Measurements from ENCODE around the gene LMBR1.

- TF ChIP-seq, protein P1, sequence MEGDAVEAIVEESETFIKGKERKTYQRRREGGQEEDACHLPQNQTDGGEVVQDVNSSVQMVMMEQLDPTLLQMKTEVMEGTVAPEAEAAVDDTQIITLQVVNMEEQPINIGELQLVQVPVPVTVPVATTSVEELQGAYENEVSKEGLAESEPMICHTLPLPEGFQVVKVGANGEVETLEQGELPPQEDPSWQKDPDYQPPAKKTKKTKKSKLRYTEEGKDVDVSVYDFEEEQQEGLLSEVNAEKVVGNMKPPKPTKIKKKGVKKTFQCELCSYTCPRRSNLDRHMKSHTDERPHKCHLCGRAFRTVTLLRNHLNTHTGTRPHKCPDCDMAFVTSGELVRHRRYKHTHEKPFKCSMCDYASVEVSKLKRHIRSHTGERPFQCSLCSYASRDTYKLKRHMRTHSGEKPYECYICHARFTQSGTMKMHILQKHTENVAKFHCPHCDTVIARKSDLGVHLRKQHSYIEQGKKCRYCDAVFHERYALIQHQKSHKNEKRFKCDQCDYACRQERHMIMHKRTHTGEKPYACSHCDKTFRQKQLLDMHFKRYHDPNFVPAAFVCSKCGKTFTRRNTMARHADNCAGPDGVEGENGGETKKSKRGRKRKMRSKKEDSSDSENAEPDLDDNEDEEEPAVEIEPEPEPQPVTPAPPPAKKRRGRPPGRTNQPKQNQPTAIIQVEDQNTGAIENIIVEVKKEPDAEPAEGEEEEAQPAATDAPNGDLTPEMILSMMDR (conservative IDR thresholded peaks at IDR 0.05; ENCODE audit: low read depth, low read length): no peak
- TF ChIP-seq POLR2A (IDR thresholded peaks at IDR 0.05; ENCODE audit: low read depth, low read length) (no peak), CHD1 (IDR thresholded peaks at IDR 0.05; ENCODE audit: low read depth, low read length) (no peak), RAD21 (IDR thresholded peaks at IDR 0.05; ENCODE audit: low read length) (no peak), BHLHE40 (IDR thresholded peaks at IDR 0.05; ENCODE audit: low read depth, low read length) (no peak), MAFK (IDR thresholded peaks at IDR 0.05; ENCODE audit: low read depth, low read length) (no peak), SMC3 (IDR thresholded peaks at IDR 0.05; ENCODE audit: low read depth, low read length) (no peak)
Measured at GRCh38 chr7:156735851-156736250, 157.1 kb downstream of the LMBR1 start.

All from IMR-90 (cell line).